B cell (primary cell): ENCODE measurements around the gene MMP15. TPM values are rescaled to one million over a fixed set of nuclear protein-coding genes. Genes with fewer than 3 reads are reported as not detected.

ENCODE experiments used
- ATAC-seq: fragments of 200-7000 bp; cut with Tn5 transposase; one replicate; pipeline ENCODE4 v1.10.0; 2021; ENCODE audit warnings: low read depth, mild to moderate bottlenecking, moderate number of reproducible peaks, moderate library complexity
- CTCF ChIA-PET: fragments of 350-600 bp; sonication (Branson Sonifier 250); formaldehyde crosslinking; loops from one replicate; lab custom pipeline; 2021; ENCODE audit warnings: antibody characterized with exemption, inconsistent platforms; lab: Charles Lee
- POLR2A ChIA-PET: fragments of 350-600 bp; sonication (Branson Sonifier 250); formaldehyde crosslinking; loops from one replicate; lab custom pipeline; 2021; ENCODE audit warnings: antibody characterized with exemption; lab: Charles Lee
- DNase-seq: peaks from one replicate; pipeline ENCODE4 v3.0.0; 2013
- H2AFZ ChIP-seq: 2 replicates; pipeline ENCODE4 v1.6.1; 2012; ENCODE audit warnings: mild to moderate bottlenecking, low read depth, low read length; ENCODE audit not compliant: insufficient read depth, poor library complexity, severe bottlenecking
- H3K27ac ChIP-seq, 2 donors: 1 replicate in 1 of 2; 2 replicates in 1 of 2; pipeline ENCODE4 v1.5.1; 2012 to 2013; ENCODE audit warnings: low read length in 2 of 2, mild to moderate bottlenecking in 2 of 2, moderate library complexity in 1 of 2
- H3K27me3 ChIP-seq, 4 experiments: fragments of 200-600 bp in 1 of 4; sonication (generic) in 1 of 4; replicated peaks in 1 of 4; 1 replicate in 2 of 4; 2 replicates in 2 of 4; pipeline versions ENCODE4 v1.6.1 to v1.7.0; 2013 to 2016; ENCODE audit warnings: low read length in 3 of 4, mild to moderate bottlenecking in 2 of 4, mixed read lengths in 1 of 4, moderate library complexity in 1 of 4; ENCODE audit not compliant: insufficient read depth in 4 of 4, control insufficient read depth in 3 of 4; ENCODE audit errors: control extremely low read depth in 1 of 4
- H3K36me3 ChIP-seq, 2 experiments: replicated peaks in 1 of 2; 1 replicate in 1 of 2; 2 replicates in 1 of 2; pipeline versions ENCODE4 v1.6.1 to v1.7.1; 2013; ENCODE audit warnings: low read length in 1 of 2; ENCODE audit not compliant: insufficient read depth in 2 of 2, control insufficient read depth in 1 of 2; ENCODE audit errors: control extremely low read depth in 1 of 2, extremely low read depth in 1 of 2
- H3K4me1 ChIP-seq, 2 donors: fragments of 200-600 bp in 1 of 2; sonication (generic) in 1 of 2; 1 replicate in 1 of 2; 2 replicates in 1 of 2; pipeline versions ENCODE4 v1.5.1 to v1.6.1; 2013 to 2017; ENCODE audit warnings: low read length in 2 of 2; ENCODE audit not compliant: control insufficient read depth in 2 of 2, insufficient read depth in 2 of 2
- H3K4me2 ChIP-seq: replicated peaks from 2 replicates; pipeline ENCODE3; 2012; ENCODE audit warnings: mild to moderate bottlenecking, low read depth, low read length; ENCODE audit not compliant: poor library complexity, severe bottlenecking
- H3K4me3 ChIP-seq, 5 experiments: fragments of 200-600 bp in 1 of 5; sonication (generic) in 1 of 5; 1 replicate in 3 of 5; 2 replicates in 2 of 5; pipeline versions ENCODE4 v1.5.1 to v1.7.0; 2011 to 2016; ENCODE audit warnings: low read length in 4 of 5, mild to moderate bottlenecking in 4 of 5, low read depth in 2 of 5, control low read depth in 1 of 5, moderate library complexity in 1 of 5; ENCODE audit not compliant: insufficient read depth in 1 of 5; ENCODE audit errors: control extremely low read depth in 1 of 5, extremely low read depth in 1 of 5
- H3K79me2 ChIP-seq: fragments of 200-600 bp; sonication (generic); one replicate; pipeline ENCODE4 v1.6.0; 2016; ENCODE audit warnings: low read length; ENCODE audit not compliant: control insufficient read depth, insufficient read depth
- H3K9ac ChIP-seq: fragments of 200-600 bp; sonication (generic); 2 replicates; pipeline ENCODE4 v1.6.1; 2017; ENCODE audit warnings: mild to moderate bottlenecking, low read length, moderate library complexity
- H3K9me3 ChIP-seq, 3 donors: one replicate each; pipeline versions ENCODE4 v1.6.1 to v1.7.1; 2013; ENCODE audit warnings: low read length in 2 of 3; ENCODE audit not compliant: control insufficient read depth in 2 of 3, insufficient read depth in 1 of 3; ENCODE audit errors: control extremely low read depth in 1 of 3
- H4K20me1 ChIP-seq: 2 replicates; pipeline ENCODE4 v1.6.0; 2012; ENCODE audit warnings: mild to moderate bottlenecking, low read length; ENCODE audit not compliant: insufficient read depth, control insufficient read depth, poor library complexity, severe bottlenecking
- H3K27ac Mint-ChIP-seq: one replicate; pipeline ENCODE4 v1.8.0; 2021; ENCODE audit warnings: mixed read lengths
- H3K27me3 Mint-ChIP-seq: one replicate; pipeline ENCODE4 v1.8.0; 2021; ENCODE audit warnings: mixed read lengths
- H3K4me1 Mint-ChIP-seq: one replicate; pipeline ENCODE4 v1.8.0; 2021; ENCODE audit warnings: mixed read lengths
- H3K4me3 Mint-ChIP-seq: one replicate; pipeline ENCODE4 v1.8.0; 2021; ENCODE audit warnings: mixed read lengths
- H3K9me3 Mint-ChIP-seq: one replicate; pipeline ENCODE4 v1.8.0; 2022; ENCODE audit warnings: mixed read lengths; ENCODE audit not compliant: insufficient read depth
- EZH2 ChIP-seq: IDR thresholded peaks from 2 replicates; pipeline ENCODE4 v1.6.1; 2012; ENCODE audit warnings: borderline replicate concordance, low read depth, mild to moderate bottlenecking, moderate library complexity, low read length; ENCODE audit not compliant: insufficient read depth, poor library complexity, severe bottlenecking
- WGBS: methylation state at CpG from one replicate; pipeline ENCODE4 v1.1.5; 2013; ENCODE audit warnings: missing lambda C conversion rate; ENCODE audit not compliant: insufficient coverage; 5-methylcytosine and 5-hydroxymethylcytosine counted together
- intact Hi-C: fragments of 100-400 bp; cut with micrococcal nuclease; formaldehyde crosslinking; loops from one replicate; pipeline ENCODE4 v1.10.0; 2022
- polyA plus RNA-seq: library from polyadenylated mRNA; depleted of rRNA; stranded (reverse); fragments of >200 nt; gene quantifications from 2 replicates; pipeline ENCODE4 v1.2.3, GENCODE V29; 2012
- total RNA-seq, 2 donors: library from RNA; stranded (reverse); fragments of 120-200 nt in 1 of 2; gene quantifications; 1 replicate in 1 of 2; 2 replicates in 1 of 2; pipeline versions ENCODE4 v1.2.3 to v1.2.4, GENCODE V29; 2013 to 2022
- TF ChIP-seq, protein P1 (sequence below): fragments of 200-600 bp; IDR thresholded peaks from one replicate; pipeline ENCODE4 v1.8.0; 2022; ENCODE audit warnings: antibody characterized with exemption, mild to moderate bottlenecking

The MMP15 gene
- total and polyA plus RNA-seq, 2 donors (not counting 1 experiment from before 2014, with no cell fraction given), result not detected

GRCh38 chr16:58020628-58021521 is 4.7 kb upstream of the MMP15 start:
- TF ChIP-seq, protein P1, sequence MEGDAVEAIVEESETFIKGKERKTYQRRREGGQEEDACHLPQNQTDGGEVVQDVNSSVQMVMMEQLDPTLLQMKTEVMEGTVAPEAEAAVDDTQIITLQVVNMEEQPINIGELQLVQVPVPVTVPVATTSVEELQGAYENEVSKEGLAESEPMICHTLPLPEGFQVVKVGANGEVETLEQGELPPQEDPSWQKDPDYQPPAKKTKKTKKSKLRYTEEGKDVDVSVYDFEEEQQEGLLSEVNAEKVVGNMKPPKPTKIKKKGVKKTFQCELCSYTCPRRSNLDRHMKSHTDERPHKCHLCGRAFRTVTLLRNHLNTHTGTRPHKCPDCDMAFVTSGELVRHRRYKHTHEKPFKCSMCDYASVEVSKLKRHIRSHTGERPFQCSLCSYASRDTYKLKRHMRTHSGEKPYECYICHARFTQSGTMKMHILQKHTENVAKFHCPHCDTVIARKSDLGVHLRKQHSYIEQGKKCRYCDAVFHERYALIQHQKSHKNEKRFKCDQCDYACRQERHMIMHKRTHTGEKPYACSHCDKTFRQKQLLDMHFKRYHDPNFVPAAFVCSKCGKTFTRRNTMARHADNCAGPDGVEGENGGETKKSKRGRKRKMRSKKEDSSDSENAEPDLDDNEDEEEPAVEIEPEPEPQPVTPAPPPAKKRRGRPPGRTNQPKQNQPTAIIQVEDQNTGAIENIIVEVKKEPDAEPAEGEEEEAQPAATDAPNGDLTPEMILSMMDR, result peak; percentile 84
- no peak for TF ChIP-seq EZH2
- H3K27me3 Mint-ChIP-seq, result peaks cover 6% of the 10 kb centered on the region
- H3K27ac Mint-ChIP-seq, result no peak overlapping the region
- Histone ChIP-seq H3K27me3 (peaks cover 0 to 15% (median 4%) of the 10 kb centered on the region in 4 experiments), H3K4me3 (no peak overlapping the region), H3K9ac (no peak overlapping the region), H3K79me2 (no peaks in the 10 kb centered on the region), H3K9me3 (no peaks in the 10 kb centered on the region), H4K20me1 (no peaks in the 10 kb centered on the region), H3K4me1 (peaks cover 11 to 13% of the 10 kb centered on the region in 2 donors), H3K4me2 (peak overlapping the region; percentile 26), H3K27ac (peak overlapping the region in 1 of 2 donors; percentile 57), H2AFZ (peak overlapping the region; percentile 65), H3K36me3 (peaks cover 0 to 8% of the 10 kb centered on the region in 2 experiments)
- 77% methylated on average over 5 of the region's 8 CpGs for WGBS
- CTCF ChIA-PET, result interaction anchor here (1.0 kb wide), 1 partner anchor 286 kb away, joined by 3 read pairs; no protein-coding TSS in a partner anchor
- H3K4me1 Mint-ChIP-seq, result peaks cover 9% of the 10 kb centered on the region
- ATAC-seq, result peak; percentile 69
- DNase-seq, result peak; percentile 67
- no peak overlapping the region for H3K4me3 Mint-ChIP-seq
- no peaks in the 10 kb centered on the region for H3K9me3 Mint-ChIP-seq
- POLR2A ChIA-PET, result no interaction called here
- intact Hi-C loops, result loop anchor here (1.0 to 10.0 kb wide), 3 partner anchors 16 to 464 kb away; no protein-coding TSS in a partner anchor
